HG03280 (cell line): Measurements from ENCODE around the gene MORF4L1.
"Not testable (repeated sequence)": the region's sequence is repeated elsewhere in the genome, so short reads cannot be mapped to it uniquely, and the experiment has no call there.

ENCODE experiments used
- ATAC-seq: cut with Tn5 transposase; IDR thresholded peaks from one replicate; pipeline ENCODE4 v1.9.1; 2021; ENCODE audit warnings: mild to moderate bottlenecking, moderate library complexity; ENCODE audit not compliant: unreplicated experiment

Gene MORF4L1

DNA sequence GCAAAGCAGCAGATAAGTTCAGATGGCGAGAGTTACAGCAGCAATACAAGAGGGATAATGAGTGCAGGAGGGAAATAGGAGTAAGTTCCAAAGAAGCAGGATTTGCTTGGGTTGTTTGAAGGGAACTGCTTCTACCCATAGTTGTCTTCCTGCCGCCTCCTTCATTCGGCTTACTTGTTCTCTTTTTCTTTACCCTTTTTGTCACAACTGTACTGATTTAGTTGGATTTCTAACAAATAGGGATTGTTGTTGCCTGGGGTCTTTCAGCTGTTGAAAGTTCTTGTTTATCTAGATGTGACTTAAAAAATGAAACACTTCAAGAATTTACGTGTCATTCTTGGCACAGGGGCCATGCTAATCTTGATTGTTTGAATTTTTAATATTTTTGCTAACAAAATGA, 25.9 kb downstream of the MORF4L1 start:
- ATAC-seq = no peak

DNA sequence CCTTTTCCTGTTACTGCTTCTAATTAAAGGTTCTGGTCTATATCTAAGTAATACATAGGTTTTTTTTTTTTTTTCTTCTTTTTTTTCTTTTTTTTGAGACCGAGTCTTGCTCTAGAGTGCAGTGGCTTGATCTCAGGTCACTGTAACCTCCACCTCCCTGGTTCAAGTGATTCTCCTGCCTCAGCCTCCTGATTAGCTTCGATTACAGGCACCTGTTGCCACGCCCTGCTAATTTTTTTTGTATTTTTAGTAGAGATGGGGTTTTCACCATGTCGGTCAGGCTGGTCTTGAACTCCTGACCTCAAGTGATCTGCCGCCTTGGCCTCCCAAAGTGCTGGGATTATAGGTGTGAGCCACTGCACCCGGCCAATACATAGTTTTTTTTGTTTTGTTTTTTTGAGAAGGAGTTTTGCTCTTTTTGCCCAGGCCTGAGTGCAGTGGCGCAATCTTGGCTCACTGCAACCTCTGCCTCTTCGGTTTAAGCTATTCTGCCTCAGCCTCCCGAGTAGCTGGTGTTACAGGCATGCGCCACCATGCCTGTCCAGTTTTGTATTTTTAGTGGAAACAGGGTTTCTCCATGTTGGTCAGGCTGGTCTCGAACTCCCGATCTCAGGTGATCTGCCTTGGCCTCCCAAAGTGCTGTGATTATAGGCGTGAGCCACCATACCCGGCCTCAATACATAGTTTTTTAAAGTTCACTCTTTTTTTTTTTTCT, 28.3 kb downstream of the MORF4L1 start:
- ATAC-seq = not testable (repeated sequence)

DNA sequence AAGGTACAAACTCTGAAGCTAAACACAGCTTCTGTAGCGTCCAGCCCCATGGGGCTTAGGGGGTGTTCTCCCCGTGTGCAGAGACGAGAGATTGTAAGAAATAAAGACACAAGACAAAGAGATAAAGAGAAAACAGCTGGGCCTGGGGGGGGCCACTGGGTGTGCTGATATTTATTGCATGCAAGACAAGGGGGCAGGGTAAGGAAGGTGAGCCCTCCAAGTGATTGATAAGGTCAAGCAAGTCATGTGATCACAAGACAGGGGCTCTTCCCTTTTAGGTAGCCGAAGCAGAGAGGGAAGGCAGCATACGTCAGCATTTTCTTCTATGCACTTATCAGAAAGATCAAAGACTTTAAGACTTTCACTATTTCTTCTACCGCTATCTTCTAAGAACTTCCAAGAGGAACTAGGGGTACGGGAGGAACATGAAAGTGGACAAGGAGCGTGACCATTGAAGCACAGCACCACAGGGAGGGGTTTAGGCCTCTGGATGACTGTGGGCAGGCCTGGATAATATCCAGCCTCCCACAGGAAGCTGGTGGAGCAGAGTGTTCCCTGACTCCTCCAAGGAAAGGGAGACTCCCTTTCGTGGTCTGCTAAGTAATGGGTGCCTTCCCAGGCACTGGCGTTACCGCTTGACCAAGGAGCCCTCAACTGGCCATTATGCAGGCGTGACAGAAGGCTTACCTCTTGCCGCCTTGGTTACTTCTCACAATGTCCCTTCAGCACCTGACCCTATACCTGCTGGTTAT, 29.8 kb downstream of the MORF4L1 start:
- not testable (repeated sequence) for ATAC-seq

DNA sequence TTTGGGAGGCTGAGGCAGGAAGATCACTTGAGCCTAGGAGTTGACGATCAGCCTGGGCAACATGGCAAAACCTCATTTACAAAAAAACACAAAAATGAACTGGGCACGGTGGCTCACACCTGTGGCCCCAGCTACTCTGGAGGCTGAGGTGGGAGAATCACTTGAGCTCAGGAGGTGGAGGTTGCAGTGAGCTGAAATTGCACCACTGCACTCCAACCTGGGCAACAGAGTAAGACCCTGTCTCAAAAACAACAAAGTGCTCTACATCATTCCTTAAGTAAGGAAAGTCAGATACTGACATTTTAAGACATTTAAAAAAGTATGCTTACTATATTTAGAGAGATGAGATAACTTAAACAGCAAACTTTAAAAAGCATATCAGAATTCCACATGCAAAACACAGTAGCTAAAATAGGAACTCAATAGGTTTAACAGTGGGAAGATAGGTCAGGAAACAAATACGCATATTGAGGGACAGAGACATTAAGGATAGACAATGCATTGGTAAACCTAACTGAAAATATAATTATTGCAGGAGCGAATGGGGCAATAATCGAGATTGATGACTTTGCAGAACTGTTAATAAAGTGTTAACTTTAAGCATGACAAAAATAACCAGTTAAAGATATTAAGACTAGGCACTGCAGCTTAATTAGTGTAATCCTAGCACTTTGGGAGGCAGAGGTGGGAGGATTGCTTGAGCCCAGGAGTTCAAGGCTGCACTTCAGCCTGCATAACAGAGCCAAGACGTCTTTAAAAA, 32.1 kb downstream of the MORF4L1 start:
- ATAC-seq = no peak

DNA sequence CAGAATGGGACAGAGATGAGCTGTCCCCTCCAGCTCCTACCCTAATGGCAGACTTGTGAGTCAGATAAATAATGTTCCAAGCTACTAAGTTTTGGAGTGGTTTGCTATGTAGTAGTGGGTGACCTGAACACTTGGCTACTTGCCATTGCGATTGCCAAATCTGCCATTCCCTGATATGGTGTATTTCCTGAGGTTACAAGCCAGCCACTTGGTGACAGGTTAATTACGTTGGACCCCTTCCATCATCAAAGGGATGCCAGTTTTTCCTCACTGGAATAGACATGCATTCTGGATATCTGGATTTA, 33.6 kb downstream of the MORF4L1 start:
- no peak for ATAC-seq

GRCh38 chr15:78907577-78907976, 34.9 kb downstream of the MORF4L1 start:
- no peak for ATAC-seq

DNA sequence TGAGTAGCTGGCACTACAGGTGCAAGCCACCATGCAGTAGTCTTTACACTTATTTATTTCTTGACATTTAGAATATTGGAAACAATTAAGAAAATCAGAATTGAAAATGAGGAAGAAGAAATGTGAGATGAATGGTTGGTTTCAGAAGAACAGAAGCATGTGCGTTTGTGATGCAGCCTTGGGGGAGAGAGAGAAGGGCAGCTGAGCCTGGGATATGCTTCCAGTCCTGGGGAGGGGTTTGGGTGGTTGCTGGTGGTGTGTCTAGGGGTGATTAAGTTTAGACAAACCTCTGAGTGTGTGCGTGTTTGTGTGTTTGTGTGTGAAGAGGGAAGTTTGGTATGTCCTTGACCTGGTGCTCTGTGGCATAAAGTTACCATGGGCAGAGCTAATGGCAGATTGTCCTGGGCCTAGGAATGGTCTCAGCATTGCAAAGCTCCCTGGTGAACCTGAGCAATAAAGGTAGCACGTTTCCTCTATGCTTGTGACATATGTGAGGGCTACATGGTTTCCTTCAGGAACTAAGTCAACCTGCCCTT, 36.5 kb downstream of the MORF4L1 start:
- no peak for ATAC-seq

DNA sequence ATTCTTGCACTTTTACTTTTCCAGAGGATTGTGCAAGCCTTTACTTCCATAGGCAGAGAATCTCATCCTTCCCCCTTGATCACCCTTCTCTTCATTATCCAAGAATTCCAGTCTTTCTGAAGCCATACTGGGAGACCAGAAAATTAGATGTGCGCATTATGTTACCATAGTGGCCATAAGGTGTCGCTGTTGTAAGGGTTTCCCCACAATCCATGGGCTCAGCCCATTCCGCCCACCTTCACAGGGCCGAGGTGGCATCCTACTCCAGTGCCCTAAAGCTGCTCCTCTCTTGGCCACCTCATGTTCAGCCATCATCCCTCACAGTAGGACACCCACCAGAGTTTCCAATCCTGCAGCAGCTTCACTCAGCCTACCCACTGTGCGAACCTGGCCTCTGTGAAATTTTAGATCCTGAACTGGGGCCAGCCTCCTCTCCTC, 37.1 kb downstream of the MORF4L1 start:
- ATAC-seq = no peak

- ATAC-seq = no peak
Observed at GRCh38 chr15:78910271-78910670, 37.6 kb downstream of the MORF4L1 start.

GRCh38 chr15:78912316-78912715, 39.6 kb downstream of the MORF4L1 start:
- ATAC-seq = no peak

- no peak for ATAC-seq
Observed at GRCh38 chr15:78913012-78913411, 40.3 kb downstream of the MORF4L1 start.

DNA sequence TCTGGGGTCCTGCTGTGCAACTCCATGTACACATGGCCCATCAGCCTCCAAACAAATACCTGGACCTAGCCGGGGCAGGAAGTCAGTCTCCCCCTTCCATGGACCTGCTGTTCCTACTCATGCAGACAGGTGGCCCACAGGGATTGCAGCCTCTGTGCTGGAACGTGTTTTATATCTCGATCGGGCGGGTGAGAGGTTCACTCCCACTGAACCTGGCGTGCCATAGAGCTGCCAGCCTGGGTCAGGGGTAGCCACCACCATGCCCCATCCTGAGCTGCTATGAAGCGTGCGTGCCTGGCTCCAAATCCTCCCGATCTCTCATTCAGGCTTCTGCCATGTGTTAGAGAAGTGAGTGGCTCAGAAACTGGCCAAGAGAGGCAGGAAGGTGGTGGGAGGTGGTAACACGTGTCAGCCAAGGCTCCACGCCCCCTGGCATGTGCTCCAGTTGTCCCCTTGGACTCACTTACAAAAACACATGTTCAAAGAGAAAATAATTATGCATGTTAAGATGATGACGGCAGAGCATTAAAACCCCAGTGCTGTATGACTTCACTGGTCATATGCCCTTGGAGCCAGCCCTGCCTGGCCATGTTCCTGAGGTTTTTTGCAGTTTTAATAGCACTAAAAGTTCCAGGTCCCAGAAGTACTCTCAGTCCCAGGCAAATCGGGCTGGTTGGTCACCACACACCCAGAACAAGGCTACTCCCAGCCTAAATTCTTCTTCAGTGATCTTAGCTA, 41.5 kb downstream of the MORF4L1 start:
- ATAC-seq = no peak

GRCh38 chr15:78915341-78916087, 42.8 kb downstream of the MORF4L1 start:
- no peak for ATAC-seq

DNA sequence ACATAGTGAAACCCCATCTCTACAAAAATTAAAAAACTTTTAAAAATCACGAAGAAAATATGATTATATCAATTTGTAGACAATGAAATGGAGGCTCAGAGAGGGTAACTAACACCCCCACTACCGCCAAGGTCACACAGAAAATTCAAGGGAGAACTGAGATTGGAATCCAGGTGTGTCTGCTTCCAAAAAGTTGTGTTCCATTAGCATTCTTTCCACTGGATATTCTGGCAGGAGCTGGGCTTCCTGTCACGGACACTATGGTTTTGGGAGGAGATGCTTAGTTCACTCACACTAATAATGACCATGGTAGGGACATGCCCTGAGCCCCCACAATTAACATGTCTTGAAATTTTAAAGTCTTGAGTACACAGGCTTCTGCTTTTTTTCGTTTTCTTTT, 43.4 kb downstream of the MORF4L1 start:
- no peak for ATAC-seq

- ATAC-seq = no peak
Observed at GRCh38 chr15:78917888-78918287, 45.2 kb downstream of the MORF4L1 start.

DNA sequence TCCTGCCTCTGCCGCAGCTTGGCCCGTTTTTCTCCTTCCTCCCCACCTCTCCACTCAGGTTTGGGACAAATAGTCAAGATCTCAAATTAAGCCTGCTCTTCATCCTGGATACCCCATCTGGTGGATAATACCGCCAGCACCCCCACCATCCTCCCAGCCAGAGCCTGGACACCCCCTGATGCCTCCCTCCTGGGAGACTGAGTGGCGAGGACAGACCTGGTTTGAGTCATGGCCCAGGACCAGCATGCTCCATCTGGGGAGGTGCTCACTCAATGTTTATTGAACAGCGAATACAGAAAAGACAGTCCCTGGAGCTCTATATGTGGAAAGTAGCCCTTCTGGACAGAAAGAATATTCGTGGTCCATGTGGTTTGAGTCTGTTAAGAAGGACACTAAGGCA, 48.8 kb downstream of the MORF4L1 start:
- no peak for ATAC-seq

DNA sequence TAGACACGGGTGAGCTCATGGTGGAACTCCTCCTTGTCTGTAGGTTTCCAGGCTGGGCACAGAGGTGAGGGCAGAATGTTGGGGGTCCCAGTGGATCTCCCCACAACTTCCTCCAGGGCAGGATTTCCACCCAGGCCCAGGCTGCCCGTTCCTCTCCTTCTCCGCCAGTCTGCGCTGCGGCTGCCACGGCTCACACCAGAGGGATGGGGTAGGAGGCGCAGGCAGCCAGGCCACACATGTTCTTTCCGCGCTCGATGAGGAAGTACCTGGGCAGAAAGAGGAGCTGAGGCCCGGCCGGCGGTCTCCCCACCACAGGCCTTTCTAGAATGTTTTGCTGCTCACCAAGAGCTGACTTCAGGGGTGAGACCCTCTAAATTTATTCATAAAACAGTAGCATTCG, 49.2 kb downstream of the MORF4L1 start:
- ATAC-seq = no peak

GRCh38 chr15:78922527-78922926, 49.8 kb downstream of the MORF4L1 start:
- no peak for ATAC-seq

DNA sequence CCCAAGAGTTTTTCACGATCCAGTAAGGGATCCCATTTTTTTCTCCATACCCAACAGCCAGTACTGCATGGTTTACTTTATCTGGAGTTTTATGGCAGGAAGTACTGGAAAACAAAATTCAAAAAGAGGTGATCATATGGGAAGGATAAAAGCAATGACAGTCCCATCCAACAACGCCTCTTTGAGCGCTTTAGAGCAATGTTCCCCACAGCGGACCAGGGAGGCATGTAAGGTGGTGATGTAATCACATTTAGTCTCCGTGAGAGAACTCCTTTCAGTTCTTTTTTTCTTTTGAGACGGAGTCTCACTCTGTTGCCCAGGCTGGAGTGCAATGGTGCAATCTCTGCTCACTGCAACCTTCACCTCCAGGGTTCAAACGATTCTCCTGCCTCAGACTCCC, 50.3 kb downstream of the MORF4L1 start:
- no peak for ATAC-seq
